ENCODE data around the gene EPHB2.

- no peak for TF ChIP-seq POLR2A (IDR thresholded peaks at IDR 0.05)
- no peak for TF ChIP-seq CTCF (IDR thresholded peaks at IDR 0.05)
Measured at GRCh38 chr1:22781483-22781882, 70.8 kb downstream of the EPHB2 start.
